HG03175 (cell line): ENCODE data around the gene KRT17.
"Not testable (repeated sequence)": the region's sequence is repeated elsewhere in the genome, so short reads cannot be mapped to it uniquely, and the experiment has no call there.

Experiments used
- ATAC-seq: cut with Tn5 transposase; IDR thresholded peaks from one replicate; pipeline ENCODE4 v1.9.1; 2021; ENCODE audit warnings: mild to moderate bottlenecking, moderate library complexity; ENCODE audit not compliant: unreplicated experiment

KRT17 gene

GRCh38 chr17:41621916-41622315 lies 2.5 kb downstream of the KRT17 start:
- ATAC-seq = no peak

- ATAC-seq = not testable (repeated sequence)
These were observed 2.9 kb downstream of the KRT17 start for GRCh38 chr17:41621435-41621817.

- no peak for ATAC-seq
These were observed 3.6 kb downstream of the KRT17 start for GRCh38 chr17:41620583-41621434.

- ATAC-seq = not testable (repeated sequence)
These were observed 4.3 kb downstream of the KRT17 start for GRCh38 chr17:41619927-41620582.

GRCh38 chr17:41619036-41619926 lies 5.1 kb downstream of the KRT17 start:
- ATAC-seq = no peak

GRCh38 chr17:41618341-41619035 lies 5.9 kb downstream of the KRT17 start:
- ATAC-seq = no peak

GRCh38 chr17:41617698-41618097 lies 6.7 kb downstream of the KRT17 start:
- ATAC-seq = no peak

- ATAC-seq = no peak
These were observed 7.2 kb downstream of the KRT17 start for GRCh38 chr17:41617136-41617535.

- ATAC-seq = not testable (repeated sequence)
These were observed 7.9 kb downstream of the KRT17 start for GRCh38 chr17:41616486-41616885.

GRCh38 chr17:41615454-41615853 lies 8.9 kb downstream of the KRT17 start:
- no peak for ATAC-seq

GRCh38 chr17:41614767-41615166 lies 9.6 kb downstream of the KRT17 start:
- not testable (repeated sequence) for ATAC-seq

GRCh38 chr17:41614098-41614497 lies 10.3 kb downstream of the KRT17 start:
- no peak for ATAC-seq

- ATAC-seq = no peak
These were observed 10.9 kb downstream of the KRT17 start for GRCh38 chr17:41613277-41614082.

GRCh38 chr17:41612376-41613160 lies 11.8 kb downstream of the KRT17 start, which contains the start of gene KRT16:
KRT16 (minus strand) TSS chr17:41612767; CDS start chr17:41612688, 79 bp downstream.
- ATAC-seq = not testable (repeated sequence)

GRCh38 chr17:41610965-41611640 lies 13.3 kb downstream of the KRT17 start:
- ATAC-seq = no peak

GRCh38 chr17:41610061-41610517 lies 14.3 kb downstream of the KRT17 start:
- not testable (repeated sequence) for ATAC-seq

- not testable (repeated sequence) for ATAC-seq
These were observed 17.4 kb downstream of the KRT17 start for GRCh38 chr17:41606930-41607329.

- ATAC-seq = no peak
These were observed 21.9 kb downstream of the KRT17 start for GRCh38 chr17:41602524-41602923.
